Smooth muscle cell (in vitro differentiated cells): ENCODE results near the gene RHBDL3. TPM values are rescaled to one million over a fixed set of nuclear protein-coding genes. Genes with fewer than 3 reads are reported as not detected.

ENCODE experiments used
- DNase-seq: peaks from one replicate; lab custom pipeline; 2025; ENCODE audit not compliant: unreplicated experiment; lab: John Stamatoyannopoulos, UW
- H2AFZ ChIP-seq: fragments of 200-600 bp; sonication (generic); 2 replicates; pipeline ENCODE4 v1.6.0; 2016; ENCODE audit warnings: antibody characterized with exemption, low read depth, mild to moderate bottlenecking
- H3F3A ChIP-seq: fragments of 200-600 bp; sonication (generic); 2 replicates; pipeline ENCODE4 v1.6.0; 2017; ENCODE audit warnings: antibody characterized with exemption, low read depth
- H3K27ac ChIP-seq: fragments of 200-600 bp; sonication (generic); 2 replicates; pipeline ENCODE4 v1.5.1; 2016; ENCODE audit warnings: low read depth, mild to moderate bottlenecking
- H3K27me3 ChIP-seq: fragments of 200-600 bp; sonication (generic); 2 replicates; pipeline ENCODE4 v1.6.1; 2016; ENCODE audit warnings: low read depth, mild to moderate bottlenecking
- H3K36me3 ChIP-seq: fragments of 200-600 bp; sonication (generic); 2 replicates; pipeline ENCODE4 v1.5.1; 2016; ENCODE audit warnings: low read depth
- H3K4me1 ChIP-seq: fragments of 200-600 bp; sonication (generic); 2 replicates; pipeline ENCODE4 v1.5.1; 2016; ENCODE audit warnings: low read depth
- H3K4me2 ChIP-seq: fragments of 200-600 bp; sonication (generic); 2 replicates; pipeline ENCODE4 v1.6.0; 2016; ENCODE audit warnings: mild to moderate bottlenecking
- H3K4me3 ChIP-seq: fragments of 200-600 bp; sonication (generic); 2 replicates; pipeline ENCODE4 v1.5.1; 2016; ENCODE audit warnings: mild to moderate bottlenecking
- H3K79me2 ChIP-seq: fragments of 200-600 bp; sonication (generic); 2 replicates; pipeline ENCODE4 v1.6.0; 2016; ENCODE audit warnings: low read depth, mild to moderate bottlenecking
- H3K9ac ChIP-seq: fragments of 200-600 bp; sonication (generic); 2 replicates; pipeline ENCODE4 v1.6.0; 2016; ENCODE audit warnings: low read depth
- H3K9me3 ChIP-seq: fragments of 200-600 bp; sonication (generic); replicated peaks from 2 replicates; pipeline ENCODE4 v1.5.1; 2016; ENCODE audit warnings: low read depth
- H4K20me1 ChIP-seq: fragments of 200-600 bp; sonication (generic); 2 replicates; pipeline ENCODE4 v1.6.0; 2016; ENCODE audit warnings: low read depth
- CTCF ChIP-seq: fragments of 200-600 bp; sonication (generic); IDR thresholded peaks from 2 replicates; pipeline ENCODE4 v1.5.1; 2017; ENCODE audit warnings: borderline replicate concordance, mild to moderate bottlenecking, antibody characterized with exemption; ENCODE audit not compliant: insufficient read depth, poor library complexity, severe bottlenecking
- WGBS: methylation state at CpG from one replicate; pipeline ENCODE4 v1.1.7; 2016; ENCODE audit warnings: low lambda C conversion rate; 5-methylcytosine and 5-hydroxymethylcytosine counted together
- polyA plus RNA-seq: library from polyadenylated mRNA; unstranded; fragments of >200 nt; fragmentation: Nextera tagmentation; extraction: Ambion mirVana; gene quantifications from 2 replicates; pipeline ENCODE4 v1.2.1, GENCODE V29; 2016
- total RNA-seq: library from RNA; depleted of rRNA; stranded (reverse); fragments of >200 nt; gene quantifications from 2 replicates; pipeline ENCODE4 v1.2.3, GENCODE V29; 2014

RHBDL3 gene
- total and polyA plus RNA-seq, 2 experiments from 2014 or later: not detected

DNA sequence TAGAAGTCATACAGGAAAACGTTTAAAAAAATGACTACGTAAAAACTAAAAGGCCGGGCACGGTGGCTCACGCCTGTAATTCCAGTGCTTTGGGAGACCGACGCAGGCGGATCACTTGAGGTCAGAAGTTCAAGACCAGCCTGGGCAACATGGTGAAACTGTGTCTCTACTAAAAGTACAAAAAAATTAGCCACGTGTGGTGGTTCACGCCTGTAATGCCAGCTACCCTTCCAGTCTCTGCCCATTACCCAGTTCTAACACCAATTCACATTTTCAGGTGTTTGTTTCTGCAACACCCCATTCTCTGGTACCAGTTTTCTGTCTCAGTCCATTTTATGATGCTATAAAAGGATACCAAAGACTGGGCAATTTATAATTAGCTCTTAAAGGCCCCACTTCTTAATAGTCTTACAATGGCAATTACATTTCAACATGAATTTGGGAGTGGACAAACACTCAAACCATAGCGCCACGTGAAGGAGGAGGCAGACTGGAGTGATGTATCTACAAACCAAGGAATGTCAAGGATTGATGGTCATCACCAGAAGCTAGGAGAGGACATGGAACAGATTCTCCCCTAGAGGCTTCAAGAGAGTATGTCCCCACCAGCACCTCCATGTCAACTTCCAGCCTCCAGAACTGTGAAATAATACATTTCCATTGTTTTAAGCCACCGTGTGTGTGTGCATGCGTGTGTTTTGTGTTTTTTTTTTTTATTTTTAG, 77.1 kb downstream of the RHBDL3 start:
- no peak overlapping the region for H3K9ac ChIP-seq
- H3K9me3 ChIP-seq: no peaks in the 10 kb centered on the region
- H2AFZ ChIP-seq: peak overlapping the region; percentile 98
- H3K4me2 ChIP-seq: peak overlapping the region; percentile 91
- no peaks in the 10 kb centered on the region for H3K36me3 ChIP-seq
- no peak overlapping the region for H3K27ac ChIP-seq
- peaks cover 6% of the 10 kb centered on the region for H3K4me1 ChIP-seq
- H3K27me3 ChIP-seq: no peaks in the 10 kb centered on the region
- DNase-seq: no peak
- peak overlapping the region; percentile 63 for H3K4me3 ChIP-seq
- no peaks in the 10 kb centered on the region for H3K79me2 ChIP-seq
- H4K20me1 ChIP-seq: no peaks in the 10 kb centered on the region
- WGBS: 88% methylated on average over 14 of the region's 14 CpGs
- no peaks in the 10 kb centered on the region for H3F3A ChIP-seq
- TF ChIP-seq CTCF: no peak

DNA sequence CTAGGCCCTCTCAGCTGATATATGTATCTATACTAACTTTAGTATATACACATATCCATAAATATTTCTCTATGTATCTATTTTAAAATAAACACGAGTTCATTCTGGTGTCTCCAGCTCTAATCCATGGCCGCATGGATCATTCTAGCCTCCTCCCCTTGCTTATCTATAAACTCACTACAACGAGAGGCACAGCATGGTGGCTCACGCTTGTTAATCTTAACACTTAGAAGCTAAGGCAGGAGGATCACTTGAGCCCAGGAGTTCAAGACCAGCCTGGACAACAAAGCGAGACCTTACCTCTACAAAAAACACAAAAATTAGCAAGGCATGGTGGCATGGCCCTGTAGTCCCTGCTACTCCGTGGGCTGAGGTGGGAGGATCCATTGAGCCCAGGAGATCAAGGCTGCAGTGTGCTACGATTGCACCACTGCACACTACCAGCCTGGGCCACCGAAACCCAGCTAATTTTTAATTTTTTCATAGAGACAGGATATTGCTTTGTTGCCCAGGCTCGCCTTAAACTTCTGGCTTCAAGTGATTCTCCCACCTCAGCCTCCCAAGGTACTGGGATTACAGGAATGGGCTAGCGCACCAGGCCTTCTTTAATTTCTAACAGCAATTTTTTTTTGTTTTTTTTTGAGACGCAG, 80.4 kb downstream of the RHBDL3 start:
- H3K9ac ChIP-seq: no peak overlapping the region
- H3F3A ChIP-seq: no peaks in the 10 kb centered on the region
- H3K4me1 ChIP-seq: peaks cover 9% of the 10 kb centered on the region
- H2AFZ ChIP-seq: no peak overlapping the region
- H3K4me3 ChIP-seq: no peak overlapping the region
- WGBS: 85% methylated on average over 11 of the region's 11 CpGs
- no peaks in the 10 kb centered on the region for H3K36me3 ChIP-seq
- peaks cover 6% of the 10 kb centered on the region for H4K20me1 ChIP-seq
- peaks cover 11% of the 10 kb centered on the region for H3K79me2 ChIP-seq
- no peak overlapping the region for H3K4me2 ChIP-seq
- no peak for TF ChIP-seq CTCF
- DNase-seq: no peak
- no peaks in the 10 kb centered on the region for H3K27me3 ChIP-seq
- no peak overlapping the region for H3K27ac ChIP-seq
- H3K9me3 ChIP-seq: no peaks in the 10 kb centered on the region

DNA sequence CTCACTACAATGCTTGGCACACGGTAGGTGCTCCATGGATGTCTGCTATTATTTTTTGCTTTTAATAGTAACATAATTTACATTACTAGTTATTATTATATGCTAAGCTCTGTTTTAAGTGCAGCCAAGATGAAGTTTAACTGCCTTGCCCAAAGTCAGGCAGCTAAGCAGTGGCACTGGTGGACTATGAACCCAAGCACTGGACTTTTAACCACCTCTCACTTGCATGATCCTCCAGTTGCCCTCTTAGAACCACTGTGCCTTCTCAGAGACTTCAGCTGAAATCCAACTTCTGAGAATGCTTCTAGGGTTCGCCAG, 82.8 kb downstream of the RHBDL3 start:
- H3F3A ChIP-seq: no peaks in the 10 kb centered on the region
- no peak overlapping the region for H3K9ac ChIP-seq
- no peak for DNase-seq
- no peaks in the 10 kb centered on the region for H3K27me3 ChIP-seq
- H3K36me3 ChIP-seq: no peaks in the 10 kb centered on the region
- H3K4me1 ChIP-seq: peaks cover 25% of the 10 kb centered on the region
- no peak overlapping the region for H3K4me3 ChIP-seq
- WGBS: 94% methylated on average over 2 of the region's 2 CpGs
- H2AFZ ChIP-seq: no peak overlapping the region
- no peak overlapping the region for H3K4me2 ChIP-seq
- H4K20me1 ChIP-seq: peaks cover 30% of the 10 kb centered on the region
- H3K27ac ChIP-seq: no peak overlapping the region
- H3K79me2 ChIP-seq: peaks cover 34% of the 10 kb centered on the region
- H3K9me3 ChIP-seq: no peaks in the 10 kb centered on the region
- no peak for TF ChIP-seq CTCF

- H3K27me3 ChIP-seq: no peaks in the 10 kb centered on the region
- no peaks in the 10 kb centered on the region for H3F3A ChIP-seq
- TF ChIP-seq CTCF: no peak
- peaks cover 45% of the 10 kb centered on the region for H3K79me2 ChIP-seq
- H4K20me1 ChIP-seq: peaks cover 40% of the 10 kb centered on the region
- 32% methylated on average over 15 of the region's 15 CpGs for WGBS
- peak overlapping the region; percentile 100 for H3K9ac ChIP-seq
- peak overlapping the region; percentile 98 for H3K4me2 ChIP-seq
- DNase-seq: no peak
- H3K4me1 ChIP-seq: peaks cover 25% of the 10 kb centered on the region
- H3K9me3 ChIP-seq: no peaks in the 10 kb centered on the region
- peak overlapping the region; percentile 100 for H3K27ac ChIP-seq
- H3K36me3 ChIP-seq: no peaks in the 10 kb centered on the region
- H3K4me3 ChIP-seq: peak overlapping the region; percentile 96
- H2AFZ ChIP-seq: peak overlapping the region; percentile 96
Measured at GRCh38 chr17:32349503-32349853, 83.8 kb downstream of the RHBDL3 start.
